ACC112 (cell line): ENCODE results near the gene RORB.

Experiments
- H2AFZ ChIP-seq: fragments of 200-600 bp; sonication (generic); one replicate; pipeline ENCODE4 v1.6.0; 2017; ENCODE audit warnings: antibody characterized with exemption, low read length; ENCODE audit not compliant: unreplicated experiment
- H3K27ac ChIP-seq: fragments of 200-600 bp; sonication (generic); 2 replicates; pipeline ENCODE4 v1.5.1; 2014; ENCODE audit warnings: low read depth, mild to moderate bottlenecking, antibody characterized with exemption, low read length, moderate library complexity
- H3K27me3 ChIP-seq: fragments of 200-600 bp; sonication (generic); 2 replicates; pipeline ENCODE4 v1.6.1; 2014; ENCODE audit warnings: mild to moderate bottlenecking, antibody characterized with exemption, low read length, moderate library complexity, mixed read lengths; ENCODE audit not compliant: insufficient read depth
- H3K36me3 ChIP-seq: fragments of 200-600 bp; sonication (generic); 2 replicates; pipeline ENCODE4 v1.6.1; 2016; ENCODE audit warnings: mild to moderate bottlenecking, antibody characterized with exemption, low read length, moderate library complexity, mixed read lengths; ENCODE audit not compliant: insufficient read depth
- H3K4me1 ChIP-seq: fragments of 200-600 bp; sonication (generic); one replicate; pipeline ENCODE4 v1.6.1; 2016; ENCODE audit warnings: low read length, mixed read lengths; ENCODE audit not compliant: insufficient read depth, unreplicated experiment, control insufficient read depth
- H3K4me3 ChIP-seq: fragments of 200-600 bp; sonication (generic); 2 replicates; pipeline ENCODE4 v1.5.1; 2014; ENCODE audit warnings: mild to moderate bottlenecking, low read depth, low read length
- H3K79me2 ChIP-seq: fragments of 200-600 bp; sonication (generic); one replicate; pipeline ENCODE4 v1.6.0; 2016; ENCODE audit warnings: low read length; ENCODE audit not compliant: control insufficient read depth, unreplicated experiment, insufficient read depth

RORB gene

DNA sequence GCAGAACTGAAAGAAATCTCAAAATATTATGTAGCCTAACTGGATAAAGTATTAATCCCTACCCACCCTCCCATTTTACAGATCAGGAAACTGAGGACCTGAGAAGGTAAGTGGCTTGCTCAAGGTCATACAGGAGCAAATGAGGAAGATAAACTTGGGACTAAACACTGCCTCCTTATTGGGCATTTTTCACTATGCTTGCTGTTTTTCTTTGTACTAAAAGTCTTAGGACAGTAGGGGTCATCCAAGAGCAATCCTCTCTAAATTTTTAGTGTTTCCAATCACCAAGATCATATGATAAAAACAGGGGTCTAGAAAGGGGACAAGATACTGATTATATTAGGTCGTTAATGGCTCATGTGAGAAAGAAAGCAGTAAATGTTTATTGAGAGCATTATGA is 80.8 kb downstream of the RORB start:
- Histone ChIP-seq H3K36me3 (no peaks in the 10 kb centered on the region), H3K27me3 (peaks cover 24% of the 10 kb centered on the region), H2AFZ (no peak overlapping the region), H3K4me1 (no peaks in the 10 kb centered on the region), H3K79me2 (no peaks in the 10 kb centered on the region), H3K27ac (no peak overlapping the region), H3K4me3 (no peak overlapping the region)

GRCh38 chr9:74589576-74589975 is 92.4 kb downstream of the RORB start:
- no peak overlapping the region for H3K4me3 ChIP-seq

GRCh38 chr9:74595286-74595685 is 98.2 kb downstream of the RORB start:
- Histone ChIP-seq H3K27ac (no peak overlapping the region), H3K36me3 (no peaks in the 10 kb centered on the region), H3K79me2 (no peaks in the 10 kb centered on the region), H3K4me1 (no peaks in the 10 kb centered on the region), H3K4me3 (no peak overlapping the region), H3K27me3 (no peaks in the 10 kb centered on the region; the same call in 1 of the 2 replicates), H2AFZ (no peak overlapping the region)

More at GRCh38 chr9:74589576-74589975, 92.4 kb downstream of the RORB start:
- H3K36me3 ChIP-seq: no peaks in the 10 kb centered on the region
- no peak overlapping the region for H2AFZ ChIP-seq
- no peaks in the 10 kb centered on the region for H3K4me1 ChIP-seq
- H3K27me3 ChIP-seq: peaks cover 3% of the 10 kb centered on the region; the same call in 1 of the 2 replicates
- no peak overlapping the region for H3K27ac ChIP-seq
- no peaks in the 10 kb centered on the region for H3K79me2 ChIP-seq

GRCh38 chr9:74598874-74599273 is 101.7 kb downstream of the RORB start:
- Histone ChIP-seq H3K36me3 (no peaks in the 10 kb centered on the region), H3K4me1 (no peaks in the 10 kb centered on the region), H3K4me3 (no peak overlapping the region), H3K27me3 (peaks cover 8% of the 10 kb centered on the region; the same call in 1 of the 2 replicates), H2AFZ (no peak overlapping the region), H3K27ac (no peak overlapping the region), H3K79me2 (no peaks in the 10 kb centered on the region)

- Histone ChIP-seq H3K36me3 (no peaks in the 10 kb centered on the region), H3K4me1 (no peaks in the 10 kb centered on the region), H3K4me3 (no peak overlapping the region), H2AFZ (no peak overlapping the region), H3K79me2 (no peaks in the 10 kb centered on the region), H3K27me3 (peaks cover 32% of the 10 kb centered on the region), H3K27ac (no peak overlapping the region)
Measured at GRCh38 chr9:74609671-74610405, 112.7 kb downstream of the RORB start.

DNA sequence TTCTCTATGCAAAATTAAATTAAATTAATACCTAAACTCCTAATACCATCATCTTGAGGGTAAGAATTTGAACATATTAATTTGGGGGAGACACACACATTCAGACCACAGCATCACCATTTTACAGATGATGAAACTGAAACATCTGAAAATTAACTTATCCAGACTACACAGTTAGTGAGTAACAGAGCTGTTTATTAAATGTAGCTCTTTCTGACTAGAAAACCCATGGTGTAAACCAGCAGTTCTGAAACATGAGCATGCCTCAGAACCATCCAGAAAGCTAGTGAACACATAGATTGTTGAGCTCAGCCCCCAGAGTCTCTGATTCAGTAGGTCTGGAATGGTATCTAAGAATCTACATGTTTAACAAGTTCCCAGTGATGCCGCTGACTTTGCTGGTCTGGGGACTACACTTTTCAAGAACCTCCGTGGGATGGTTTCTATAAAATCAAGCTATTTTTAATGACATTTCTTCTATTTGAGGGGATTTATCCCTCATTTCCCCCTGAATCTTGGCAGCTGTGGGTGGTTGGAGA is 113.5 kb downstream of the RORB start:
- Histone ChIP-seq H3K36me3 (no peaks in the 10 kb centered on the region), H2AFZ (no peak overlapping the region)

GRCh38 chr9:74630228-74630627 is 133.1 kb downstream of the RORB start:
- Histone ChIP-seq H2AFZ (no peak overlapping the region), H3K4me3 (no peak overlapping the region), H3K27ac (no peak overlapping the region), H3K27me3 (peaks cover 41% of the 10 kb centered on the region), H3K79me2 (no peaks in the 10 kb centered on the region), H3K4me1 (no peaks in the 10 kb centered on the region), H3K36me3 (no peaks in the 10 kb centered on the region)

More for the DNA sequence above, 113.5 kb downstream of the RORB start:
- Histone ChIP-seq H3K4me1 (no peaks in the 10 kb centered on the region), H3K79me2 (no peaks in the 10 kb centered on the region), H3K27me3 (peaks cover 26% of the 10 kb centered on the region), H3K27ac (no peak overlapping the region), H3K4me3 (no peak overlapping the region)

- Histone ChIP-seq H3K36me3 (no peaks in the 10 kb centered on the region), H3K27ac (no peak overlapping the region), H2AFZ (no peak overlapping the region)
Measured at GRCh38 chr9:74639112-74639511, 142.0 kb downstream of the RORB start.

DNA sequence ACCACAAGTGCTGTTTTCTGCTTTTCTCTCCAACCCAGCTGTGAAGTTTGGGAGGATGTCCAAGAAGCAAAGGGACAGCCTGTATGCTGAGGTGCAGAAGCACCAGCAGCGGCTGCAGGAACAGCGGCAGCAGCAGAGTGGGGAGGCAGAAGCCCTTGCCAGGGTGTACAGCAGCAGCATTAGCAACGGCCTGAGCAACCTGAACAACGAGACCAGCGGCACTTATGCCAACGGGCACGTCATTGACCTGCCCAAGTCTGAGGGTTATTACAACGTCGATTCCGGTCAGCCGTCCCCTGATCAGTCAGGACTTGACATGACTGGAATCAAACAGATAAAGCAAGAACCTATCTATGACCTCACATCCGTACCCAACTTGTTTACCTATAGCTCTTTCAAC is 145.2 kb downstream of the RORB start:
- H3K27me3 ChIP-seq: peaks cover 43% of the 10 kb centered on the region
- no peak overlapping the region for H2AFZ ChIP-seq
- H3K27ac ChIP-seq: no peak overlapping the region
- H3K79me2 ChIP-seq: no peaks in the 10 kb centered on the region
- H3K4me3 ChIP-seq: no peak overlapping the region
- no peaks in the 10 kb centered on the region for H3K4me1 ChIP-seq
- H3K36me3 ChIP-seq: no peaks in the 10 kb centered on the region

More at GRCh38 chr9:74639112-74639511, 142.0 kb downstream of the RORB start:
- Histone ChIP-seq H3K79me2 (no peaks in the 10 kb centered on the region), H3K4me3 (no peak overlapping the region), H3K27me3 (peaks cover 61% of the 10 kb centered on the region), H3K4me1 (no peaks in the 10 kb centered on the region)

- Histone ChIP-seq H3K27ac (no peak overlapping the region), H3K36me3 (no peaks in the 10 kb centered on the region), H3K27me3 (peaks cover 40% of the 10 kb centered on the region), H2AFZ (no peak overlapping the region), H3K4me3 (no peak overlapping the region), H3K79me2 (no peaks in the 10 kb centered on the region), H3K4me1 (no peaks in the 10 kb centered on the region)
Measured at GRCh38 chr9:74643303-74643923, 146.3 kb downstream of the RORB start.

GRCh38 chr9:74644023-74644422 is 146.9 kb downstream of the RORB start:
- Histone ChIP-seq H3K36me3 (no peaks in the 10 kb centered on the region), H3K4me1 (no peaks in the 10 kb centered on the region), H3K4me3 (no peak overlapping the region), H3K27ac (no peak overlapping the region), H3K79me2 (no peaks in the 10 kb centered on the region), H2AFZ (no peak overlapping the region), H3K27me3 (peaks cover 35% of the 10 kb centered on the region)
